Measurements from ENCODE around the gene EVPLL.

The EVPLL gene

GRCh38 chr17:18370761-18371160, 6.8 kb upstream of the EVPLL start:
- TF ChIP-seq, protein P1, sequence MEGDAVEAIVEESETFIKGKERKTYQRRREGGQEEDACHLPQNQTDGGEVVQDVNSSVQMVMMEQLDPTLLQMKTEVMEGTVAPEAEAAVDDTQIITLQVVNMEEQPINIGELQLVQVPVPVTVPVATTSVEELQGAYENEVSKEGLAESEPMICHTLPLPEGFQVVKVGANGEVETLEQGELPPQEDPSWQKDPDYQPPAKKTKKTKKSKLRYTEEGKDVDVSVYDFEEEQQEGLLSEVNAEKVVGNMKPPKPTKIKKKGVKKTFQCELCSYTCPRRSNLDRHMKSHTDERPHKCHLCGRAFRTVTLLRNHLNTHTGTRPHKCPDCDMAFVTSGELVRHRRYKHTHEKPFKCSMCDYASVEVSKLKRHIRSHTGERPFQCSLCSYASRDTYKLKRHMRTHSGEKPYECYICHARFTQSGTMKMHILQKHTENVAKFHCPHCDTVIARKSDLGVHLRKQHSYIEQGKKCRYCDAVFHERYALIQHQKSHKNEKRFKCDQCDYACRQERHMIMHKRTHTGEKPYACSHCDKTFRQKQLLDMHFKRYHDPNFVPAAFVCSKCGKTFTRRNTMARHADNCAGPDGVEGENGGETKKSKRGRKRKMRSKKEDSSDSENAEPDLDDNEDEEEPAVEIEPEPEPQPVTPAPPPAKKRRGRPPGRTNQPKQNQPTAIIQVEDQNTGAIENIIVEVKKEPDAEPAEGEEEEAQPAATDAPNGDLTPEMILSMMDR (IDR thresholded peaks at IDR 0.05), result no peak

GRCh38 chr17:18371455-18371854, 6.1 kb upstream of the EVPLL start:
- TF ChIP-seq, protein P1 (IDR thresholded peaks at IDR 0.05), result no peak

GRCh38 chr17:18374216-18374615, 3.4 kb upstream of the EVPLL start:
- TF ChIP-seq, protein P1 (IDR thresholded peaks at IDR 0.05), result no peak

DNA sequence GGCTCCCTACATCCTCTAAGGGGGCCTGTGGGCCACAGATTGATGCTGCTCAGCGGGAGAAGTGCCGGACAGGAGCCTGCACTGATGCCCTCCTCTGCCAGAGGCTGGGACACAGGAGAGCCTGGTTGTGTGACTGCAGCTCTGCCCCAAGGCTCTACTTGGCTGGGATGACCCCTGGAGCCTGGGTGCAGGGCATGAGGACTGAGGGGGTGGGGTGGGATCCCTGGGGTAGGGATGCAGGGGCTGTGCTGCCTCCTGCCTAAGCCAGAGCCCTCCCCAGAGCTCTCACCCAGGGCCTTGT, 577 bp downstream of the EVPLL start:
- TF ChIP-seq, protein P1 (IDR thresholded peaks at IDR 0.05), result no peak

DNA sequence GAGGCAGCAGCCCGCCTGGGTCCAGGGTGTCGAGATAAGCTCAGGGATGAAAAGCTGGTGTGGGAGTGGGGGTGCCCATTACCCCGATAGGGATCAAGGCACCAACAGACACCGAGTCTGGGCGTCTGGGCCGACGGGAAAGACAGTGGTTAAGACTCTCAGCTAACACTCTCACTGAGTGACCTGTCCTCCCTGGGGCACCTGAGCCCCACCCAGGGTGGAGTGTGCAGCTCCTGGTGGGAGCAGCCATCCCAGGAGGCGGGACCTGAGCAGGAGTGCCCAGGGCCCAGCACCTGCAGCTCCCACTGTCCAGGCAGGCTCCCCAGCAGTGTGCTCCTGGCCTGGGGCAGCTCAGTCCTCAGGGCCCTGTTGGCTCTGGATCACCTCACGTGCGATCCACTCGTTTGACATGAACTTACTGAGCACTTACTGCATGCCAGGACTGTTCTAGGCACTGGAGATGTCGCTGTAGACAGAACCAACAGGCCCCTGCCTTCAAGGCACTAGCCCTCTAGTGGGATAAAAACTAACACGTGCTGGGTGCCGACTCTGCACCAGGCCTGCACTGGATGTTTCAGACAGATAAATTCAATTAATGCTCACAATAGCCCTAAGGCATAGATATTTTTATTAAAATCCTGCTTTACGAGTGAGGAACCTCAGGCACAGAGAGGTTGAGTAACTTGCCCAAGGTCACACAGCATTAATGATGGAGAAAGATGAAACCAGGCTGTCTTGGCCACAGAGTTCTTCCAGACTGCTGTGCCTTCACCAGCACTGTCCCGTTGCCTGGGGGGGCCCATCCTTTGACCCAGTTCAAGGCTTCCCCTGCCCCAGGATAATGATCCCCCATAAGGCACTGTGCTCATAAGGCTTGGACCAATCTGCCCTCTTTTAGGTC, 1.9 kb downstream of the EVPLL start:
- TF ChIP-seq, protein P1 (IDR thresholded peaks at IDR 0.05), result no peak

DNA sequence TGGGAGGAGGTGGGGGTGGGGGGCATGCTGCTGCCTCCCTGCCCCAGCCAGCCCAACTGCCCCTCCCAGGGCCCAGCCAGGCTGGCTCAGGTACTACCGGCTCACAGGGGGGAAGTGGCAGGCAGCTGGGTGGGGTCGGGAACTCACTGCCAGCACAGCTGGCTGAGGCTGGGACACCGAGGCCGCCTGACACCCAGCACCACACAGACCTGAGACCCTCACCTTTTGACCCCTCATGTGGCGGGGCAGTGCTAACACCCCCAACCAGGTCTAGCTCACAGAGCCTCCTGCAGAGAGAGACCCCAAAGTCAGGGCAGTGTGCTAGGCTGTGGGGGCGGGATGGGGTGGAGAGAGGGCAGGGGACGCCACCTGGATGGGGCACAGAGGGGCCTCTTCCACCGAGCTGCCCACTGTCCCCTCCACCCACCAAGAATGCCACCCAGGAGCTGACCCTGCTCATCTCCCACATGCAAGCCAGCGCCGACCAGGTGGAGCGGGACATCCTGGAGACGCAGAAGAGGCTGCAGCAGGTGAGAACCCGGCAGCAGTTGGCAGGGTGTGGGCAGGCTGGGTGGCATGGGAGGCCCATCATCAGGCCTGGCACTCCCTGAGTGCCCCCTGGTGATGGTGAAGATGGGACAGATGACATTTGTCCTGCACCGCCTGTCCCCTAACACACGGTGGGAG, 3.0 kb downstream of the EVPLL start:
- TF ChIP-seq, protein P1 (IDR thresholded peaks at IDR 0.05), result no peak

GRCh38 chr17:18381158-18381952, 3.8 kb downstream of the EVPLL start:
- TF ChIP-seq, protein P1 (IDR thresholded peaks at IDR 0.05), result no peak
